Right lobe of liver (tissue), 4 donors: ENCODE data around the gene EFNA5.

Experiments used
- POLR2A ChIP-seq: fragments of 450-650 bp; IDR thresholded peaks from one replicate; pipeline ENCODE4 v1.6.1; 2017; ENCODE audit warnings: antibody characterized with exemption, mild to moderate bottlenecking
- TF ChIP-seq, protein P1 (sequence below), 4 donors: fragments of 200-600 bp in 3 of 4; fragments of 450-650 bp in 1 of 4; IDR thresholded peaks; one replicate each; pipeline versions ENCODE4 v1.5.1 to v1.8.0; 2016 to 2022; ENCODE audit warnings: antibody characterized with exemption in 4 of 4, mild to moderate bottlenecking in 2 of 4
- donor health status: DM: no; HTN: no; CAD: no.
- donor health status: DM: no; HTN: no; CAD: no.
- donor health status: DM: no; HTN: yes; CAD: no.

GRCh38 chr5:107514305-107514704, 156.4 kb downstream of the EFNA5 start:
- TF ChIP-seq, protein P1, sequence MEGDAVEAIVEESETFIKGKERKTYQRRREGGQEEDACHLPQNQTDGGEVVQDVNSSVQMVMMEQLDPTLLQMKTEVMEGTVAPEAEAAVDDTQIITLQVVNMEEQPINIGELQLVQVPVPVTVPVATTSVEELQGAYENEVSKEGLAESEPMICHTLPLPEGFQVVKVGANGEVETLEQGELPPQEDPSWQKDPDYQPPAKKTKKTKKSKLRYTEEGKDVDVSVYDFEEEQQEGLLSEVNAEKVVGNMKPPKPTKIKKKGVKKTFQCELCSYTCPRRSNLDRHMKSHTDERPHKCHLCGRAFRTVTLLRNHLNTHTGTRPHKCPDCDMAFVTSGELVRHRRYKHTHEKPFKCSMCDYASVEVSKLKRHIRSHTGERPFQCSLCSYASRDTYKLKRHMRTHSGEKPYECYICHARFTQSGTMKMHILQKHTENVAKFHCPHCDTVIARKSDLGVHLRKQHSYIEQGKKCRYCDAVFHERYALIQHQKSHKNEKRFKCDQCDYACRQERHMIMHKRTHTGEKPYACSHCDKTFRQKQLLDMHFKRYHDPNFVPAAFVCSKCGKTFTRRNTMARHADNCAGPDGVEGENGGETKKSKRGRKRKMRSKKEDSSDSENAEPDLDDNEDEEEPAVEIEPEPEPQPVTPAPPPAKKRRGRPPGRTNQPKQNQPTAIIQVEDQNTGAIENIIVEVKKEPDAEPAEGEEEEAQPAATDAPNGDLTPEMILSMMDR (IDR thresholded peaks at IDR 0.05) = no peak
- no peak for TF ChIP-seq POLR2A
